HuH-7.5 (cell line): Measurements from ENCODE around the gene SDK2.

Source experiments
- DNase-seq: peaks from one replicate; pipeline ENCODE4 v3.0.0; 2011; ENCODE audit warnings: low spot score

The SDK2 gene

GRCh38 chr17:73552300-73553048 lies 91.8 kb downstream of the SDK2 start:
- DNase-seq, result no peak

GRCh38 chr17:73551759-73552158 lies 92.5 kb downstream of the SDK2 start:
- DNase-seq, result no peak

- no peak for DNase-seq
Observed at GRCh38 chr17:73551144-73551543, 93.1 kb downstream of the SDK2 start.

- no peak for DNase-seq
Observed at GRCh38 chr17:73550556-73550955, 93.7 kb downstream of the SDK2 start.

GRCh38 chr17:73549841-73550430 lies 94.3 kb downstream of the SDK2 start:
- no peak for DNase-seq

- no peak for DNase-seq
Observed at GRCh38 chr17:73548620-73549311, 95.5 kb downstream of the SDK2 start.

- DNase-seq, result no peak
Observed at GRCh38 chr17:73547790-73548189, 96.5 kb downstream of the SDK2 start.

GRCh38 chr17:73546770-73547536 lies 97.3 kb downstream of the SDK2 start:
- peak; percentile 44 for DNase-seq

- no peak for DNase-seq
Observed at GRCh38 chr17:73546114-73546513, 98.1 kb downstream of the SDK2 start.

GRCh38 chr17:73545109-73546032 lies 98.9 kb downstream of the SDK2 start:
- DNase-seq, result no peak

- DNase-seq, result no peak
Observed at GRCh38 chr17:73544333-73544732, 99.9 kb downstream of the SDK2 start.

- DNase-seq, result no peak
Observed at GRCh38 chr17:73542323-73542722, 101.9 kb downstream of the SDK2 start.

GRCh38 chr17:73541561-73541981 lies 102.7 kb downstream of the SDK2 start:
- DNase-seq, result no peak

- DNase-seq, result no peak
Observed at GRCh38 chr17:73541111-73541510, 103.1 kb downstream of the SDK2 start.

GRCh38 chr17:73539166-73539565 lies 105.1 kb downstream of the SDK2 start:
- DNase-seq, result no peak

- no peak for DNase-seq
Observed at GRCh38 chr17:73538445-73538844, 105.8 kb downstream of the SDK2 start.

GRCh38 chr17:73536700-73537605 lies 107.3 kb downstream of the SDK2 start:
- no peak for DNase-seq

GRCh38 chr17:73535746-73536145 lies 108.5 kb downstream of the SDK2 start:
- no peak for DNase-seq

- DNase-seq, result no peak
Observed at GRCh38 chr17:73534209-73534909, 109.9 kb downstream of the SDK2 start.

GRCh38 chr17:73533781-73534180 lies 110.5 kb downstream of the SDK2 start:
- DNase-seq, result no peak
